HG03521 (cell line): ENCODE data around the gene LIPI.
A peak's percentile ranks its signal among the peaks of the same experiment; 100 is the strongest.
"Not testable (repeated sequence)": the region's sequence is repeated elsewhere in the genome, so short reads cannot be mapped to it uniquely, and the experiment has no call there.

ENCODE experiments used
- ATAC-seq: cut with Tn5 transposase; IDR thresholded peaks from one replicate; pipeline ENCODE4 v1.9.1; 2021; ENCODE audit warnings: mild to moderate bottlenecking, moderate library complexity; ENCODE audit not compliant: unreplicated experiment

Gene LIPI

DNA sequence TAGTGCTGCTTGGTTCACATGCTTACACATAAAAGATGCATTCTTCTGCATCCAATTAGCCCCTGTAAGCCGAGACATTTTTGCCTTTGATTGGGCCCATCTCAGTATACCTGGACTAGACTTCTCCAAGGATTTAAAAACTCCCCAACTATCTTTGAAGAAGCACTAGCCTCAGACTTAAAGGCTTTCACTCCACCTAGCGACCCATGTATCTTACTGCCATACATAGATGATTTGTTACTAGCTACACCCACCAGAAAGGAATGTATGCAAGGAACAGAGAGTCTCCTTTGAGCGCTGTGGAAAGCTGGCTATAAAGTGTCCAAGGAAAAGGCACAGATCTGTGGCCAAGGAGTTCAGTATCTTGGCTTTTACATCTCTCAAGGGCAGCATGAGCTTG is 91.7 kb downstream of the LIPI start:
- no peak for ATAC-seq

DNA sequence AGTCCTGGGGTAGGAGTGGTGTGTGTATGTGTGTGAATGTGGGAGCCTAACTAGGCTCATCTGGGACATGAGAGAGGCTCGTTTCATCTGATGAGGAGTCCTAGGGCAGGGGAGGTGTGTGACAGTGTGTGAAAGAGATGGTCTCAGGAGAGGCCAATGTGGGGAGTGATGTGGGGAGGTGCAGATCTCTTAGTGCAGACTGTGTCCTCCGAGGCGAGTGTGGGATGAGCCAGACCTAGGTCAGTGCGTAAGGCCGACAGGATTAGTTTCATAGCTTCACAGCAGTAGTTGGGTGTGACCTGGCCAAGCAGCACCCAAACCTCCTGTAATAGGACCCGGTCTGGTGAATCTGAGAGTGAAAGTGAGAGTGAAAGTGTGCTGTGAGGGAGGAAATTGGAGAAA is 94.7 kb downstream of the LIPI start:
- peak; percentile 65 for ATAC-seq

DNA sequence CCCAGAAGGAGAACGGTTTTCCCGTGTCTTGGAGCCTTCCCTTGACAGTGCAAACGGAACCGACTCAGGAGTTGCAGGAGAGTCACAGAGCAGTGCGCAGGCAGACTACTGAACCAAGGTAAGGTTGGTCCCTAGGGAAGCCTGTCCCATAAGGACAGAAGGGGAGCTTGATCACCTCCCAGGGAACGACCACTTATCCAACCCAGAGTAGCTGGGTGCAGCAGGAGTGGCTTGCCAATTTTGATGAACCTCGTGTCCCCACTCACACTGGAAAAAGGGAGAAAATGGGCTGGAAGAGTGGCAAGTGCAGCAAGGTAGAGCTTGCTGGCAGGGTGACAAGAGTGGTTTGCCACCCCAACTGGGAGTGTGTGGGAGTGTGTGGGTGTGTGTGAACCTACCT is 95.1 kb downstream of the LIPI start:
- no peak for ATAC-seq

DNA sequence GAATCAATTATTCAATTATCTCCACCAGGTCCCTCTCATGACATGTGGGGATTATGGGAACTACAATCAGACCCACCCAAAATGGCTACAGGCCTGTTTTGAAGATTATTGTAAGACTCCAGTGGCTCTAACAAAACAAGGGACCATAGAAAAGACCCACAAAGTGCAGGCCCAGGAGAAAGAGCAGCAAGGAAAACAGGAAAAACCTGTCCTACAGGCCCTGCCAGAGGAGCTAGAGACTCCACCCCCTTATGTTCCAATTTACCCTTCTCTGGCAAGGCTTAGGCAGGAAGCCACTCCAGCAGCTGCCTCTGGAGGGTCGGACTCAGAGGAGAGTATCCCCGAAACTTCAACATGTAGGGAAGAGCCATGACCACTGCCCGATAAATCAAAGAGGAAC is 96.5 kb downstream of the LIPI start:
- ATAC-seq, result no peak

DNA sequence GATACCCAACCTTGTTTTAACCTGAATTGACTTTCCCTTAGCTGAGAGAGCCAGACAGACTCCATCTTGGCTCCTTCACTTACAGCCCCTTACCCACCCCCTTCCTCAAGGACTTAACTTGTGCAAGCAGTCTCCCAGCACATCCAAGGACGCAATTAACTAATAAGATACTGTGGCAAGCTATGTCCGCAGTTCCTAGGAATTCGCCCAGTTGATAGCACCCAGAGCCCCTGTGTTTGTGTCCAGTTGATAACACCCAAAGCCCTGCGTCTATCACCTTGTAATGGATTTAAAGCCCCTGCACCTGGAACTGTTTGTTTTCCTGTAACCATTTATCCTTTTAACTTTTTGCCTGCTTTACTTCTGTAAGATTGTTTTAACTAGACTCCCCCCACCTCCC is 106.2 kb downstream of the LIPI start:
- not testable (repeated sequence) for ATAC-seq

DNA sequence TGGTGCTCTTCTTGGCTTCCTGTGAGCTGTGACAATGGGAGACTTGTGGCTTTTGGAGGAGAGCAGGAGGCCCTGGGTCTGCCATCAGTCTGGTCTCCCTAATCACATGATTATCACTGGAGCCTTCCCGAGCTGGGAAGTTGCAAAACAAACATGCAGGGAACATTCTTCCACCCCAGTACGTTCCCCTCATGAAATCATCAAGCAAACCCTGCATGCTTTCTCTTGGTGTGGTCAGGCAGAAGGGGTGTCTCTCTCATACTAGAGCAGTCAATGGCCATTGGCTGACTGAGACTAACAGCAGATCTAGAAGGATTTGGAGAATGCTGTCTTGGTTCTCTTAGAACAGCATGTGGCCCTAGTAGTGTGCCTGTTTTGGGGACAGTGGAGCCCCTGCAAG is 111.2 kb downstream of the LIPI start:
- no peak for ATAC-seq

DNA sequence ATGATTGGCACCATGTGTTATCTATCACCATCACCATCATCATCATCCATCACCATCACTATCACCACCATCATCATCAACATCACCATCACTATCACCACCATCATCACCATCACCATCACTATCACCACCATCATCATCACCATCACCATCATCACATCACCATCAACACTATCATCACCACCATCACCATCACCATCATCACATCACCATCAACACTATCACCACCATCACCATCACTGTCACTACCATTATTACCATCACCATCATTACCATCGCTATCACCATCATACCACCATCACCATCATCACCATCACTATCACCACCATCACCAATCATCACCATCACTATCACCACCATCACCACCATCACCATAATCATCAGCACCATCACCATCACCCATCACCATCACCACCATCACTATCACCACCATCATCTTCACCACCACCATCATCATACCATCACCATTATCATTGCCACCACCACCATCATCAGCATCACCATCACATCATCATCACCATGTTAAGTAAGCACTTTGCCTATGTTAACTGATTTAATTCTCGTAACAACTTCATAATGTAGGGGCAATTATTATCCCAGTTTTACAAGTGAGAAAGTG is 112.8 kb downstream of the LIPI start:
- ATAC-seq, result no peak

DNA sequence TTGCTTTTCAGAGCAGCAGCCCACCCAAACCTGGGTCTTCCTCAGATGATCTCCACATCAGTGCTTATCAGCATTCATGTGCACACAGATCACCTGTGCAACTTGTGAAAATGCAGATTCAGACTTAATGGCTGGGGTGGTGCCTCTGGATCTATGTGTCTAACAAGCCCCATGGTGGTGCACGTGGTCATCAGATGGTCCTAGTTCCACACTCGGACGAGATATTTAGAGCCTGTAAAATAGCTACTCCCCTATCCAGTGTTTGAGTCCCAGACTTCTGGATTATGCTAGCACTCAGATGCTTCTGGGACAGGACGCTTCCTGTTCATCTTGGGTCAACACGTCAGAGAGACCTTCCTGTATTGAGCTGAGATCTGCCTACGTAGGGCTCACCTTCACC is 114.2 kb downstream of the LIPI start:
- ATAC-seq, result no peak

DNA sequence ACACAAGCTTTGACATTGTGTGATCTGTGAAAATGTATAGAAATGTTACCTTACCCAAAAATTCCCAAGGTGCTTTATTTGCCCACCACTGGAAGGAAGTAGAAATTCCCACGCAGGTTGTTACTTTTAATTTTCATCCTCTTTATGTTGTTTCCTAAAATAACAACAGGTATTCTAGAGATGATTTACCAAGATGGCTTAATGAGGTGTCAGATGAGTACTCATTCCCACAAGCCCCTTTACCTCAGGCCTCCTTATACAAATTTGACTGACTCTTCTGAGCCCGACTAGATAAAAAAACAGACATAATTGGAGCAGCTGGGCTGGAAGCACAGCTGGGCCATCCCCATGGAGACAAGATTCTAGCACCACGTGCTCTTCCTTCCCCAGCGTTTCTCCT is 114.6 kb downstream of the LIPI start:
- ATAC-seq, result no peak

DNA sequence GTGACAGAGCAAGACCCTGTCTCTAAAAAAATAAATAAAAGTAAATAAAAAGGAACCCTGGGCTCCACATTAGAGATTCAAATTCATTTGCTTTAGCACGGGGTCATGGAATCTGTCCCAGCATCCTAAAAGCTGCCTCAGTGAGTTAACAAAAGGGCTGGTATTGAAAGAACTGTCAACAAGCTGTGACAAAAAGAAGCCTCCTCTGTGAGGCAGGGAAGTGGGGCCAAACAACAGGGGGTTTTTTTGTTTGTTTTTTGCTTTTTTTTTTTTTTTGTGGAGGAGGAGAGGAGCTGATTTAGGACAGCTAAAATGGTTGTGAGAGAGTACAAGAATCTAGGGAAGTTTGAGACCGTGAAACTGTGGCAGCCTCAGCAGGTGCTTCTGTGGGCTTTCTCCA is 115.7 kb downstream of the LIPI start:
- ATAC-seq, result no peak

DNA sequence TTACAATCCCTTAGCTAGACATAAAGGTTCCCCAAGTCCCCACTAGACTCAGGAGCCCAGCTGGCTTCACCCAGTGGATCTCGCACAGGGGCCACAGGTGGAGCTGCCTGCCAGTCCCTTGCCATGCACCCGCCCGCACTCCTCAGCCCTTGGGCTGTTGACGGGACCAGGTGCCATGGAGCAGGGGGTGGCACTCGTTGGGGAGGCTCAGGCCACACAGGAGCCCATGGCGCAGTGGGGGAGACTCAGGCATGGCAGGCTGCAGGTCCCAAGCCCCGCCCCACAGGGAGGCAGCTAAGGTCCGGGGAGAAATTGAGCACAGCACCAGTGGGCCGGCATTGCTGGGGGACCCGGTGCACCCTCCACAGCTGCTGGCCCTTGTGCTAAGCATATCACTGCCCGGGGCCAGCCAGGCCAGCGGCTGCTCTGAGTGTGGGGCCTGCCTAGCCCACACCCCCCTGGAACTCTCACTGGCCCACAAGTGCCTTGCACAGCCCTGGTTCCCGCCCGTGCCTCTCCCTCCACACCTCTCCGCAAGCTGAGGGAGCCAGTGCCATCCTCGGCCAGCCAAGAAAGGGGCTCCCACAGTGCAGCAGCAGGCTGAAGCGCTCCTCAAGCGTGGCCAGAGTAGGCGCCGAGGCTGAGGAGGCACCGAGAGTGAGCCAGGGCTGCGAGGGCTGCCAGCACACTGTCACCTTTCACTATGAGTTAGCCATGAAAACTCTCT is 117.8 kb downstream of the LIPI start:
- ATAC-seq, result no peak

DNA sequence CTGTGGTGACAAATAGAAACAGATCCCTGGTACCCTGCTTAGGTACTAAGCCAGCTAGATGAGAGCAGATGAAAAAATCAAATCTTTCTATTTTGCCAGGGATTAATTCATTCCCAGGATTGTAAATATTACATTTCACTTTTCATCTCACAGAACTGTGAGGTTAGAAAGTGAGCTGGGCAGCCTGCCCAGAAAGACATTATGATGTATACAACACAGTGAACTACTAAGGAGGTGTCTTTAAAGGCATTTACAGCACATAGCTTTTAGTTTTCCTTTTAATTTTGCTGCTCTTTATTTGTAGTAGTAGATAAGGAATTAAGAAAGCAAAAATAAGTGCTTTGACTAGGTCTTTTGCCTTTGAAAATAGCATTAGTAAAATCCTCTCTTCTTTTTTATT is 120.6 kb downstream of the LIPI start:
- not testable (repeated sequence) for ATAC-seq

DNA sequence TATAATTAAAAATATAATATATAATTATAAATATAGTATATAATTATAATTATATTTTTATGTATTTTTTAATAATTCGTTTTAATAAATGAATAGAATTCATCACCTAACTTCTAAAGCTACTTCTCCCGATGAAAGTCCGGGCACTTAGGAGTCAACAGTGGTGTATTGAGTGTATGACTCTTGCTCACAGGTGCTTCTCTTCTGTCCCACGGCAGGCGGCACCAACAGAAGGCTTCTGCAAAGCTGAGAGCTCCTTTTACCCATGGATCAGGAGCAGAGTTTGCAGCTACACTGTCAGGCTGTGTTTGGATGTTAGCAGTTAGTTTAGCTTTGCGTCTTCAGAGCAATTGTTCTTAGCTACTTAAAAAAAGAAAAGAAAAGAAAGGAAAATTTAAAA is 122.4 kb downstream of the LIPI start:
- no peak for ATAC-seq

DNA sequence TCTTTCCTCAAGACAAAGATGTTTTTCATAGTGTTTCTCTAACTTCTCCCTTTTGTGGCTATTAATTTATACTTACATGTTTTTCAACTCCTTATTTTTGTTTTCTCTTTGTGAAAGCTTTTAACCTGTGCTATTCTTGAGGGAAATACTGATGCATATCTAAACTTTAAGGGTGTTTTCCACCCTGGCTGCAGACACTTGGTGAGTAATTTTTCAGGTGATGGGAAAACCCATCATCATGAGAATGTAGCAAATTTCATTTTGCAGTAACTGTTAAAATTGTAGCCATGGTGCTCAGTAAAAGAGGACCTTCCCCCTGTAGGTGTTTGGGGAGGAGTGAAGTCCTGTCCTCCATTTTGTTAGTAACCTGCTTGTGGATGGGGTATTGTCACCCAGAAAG is 124.2 kb downstream of the LIPI start:
- ATAC-seq, result no peak

DNA sequence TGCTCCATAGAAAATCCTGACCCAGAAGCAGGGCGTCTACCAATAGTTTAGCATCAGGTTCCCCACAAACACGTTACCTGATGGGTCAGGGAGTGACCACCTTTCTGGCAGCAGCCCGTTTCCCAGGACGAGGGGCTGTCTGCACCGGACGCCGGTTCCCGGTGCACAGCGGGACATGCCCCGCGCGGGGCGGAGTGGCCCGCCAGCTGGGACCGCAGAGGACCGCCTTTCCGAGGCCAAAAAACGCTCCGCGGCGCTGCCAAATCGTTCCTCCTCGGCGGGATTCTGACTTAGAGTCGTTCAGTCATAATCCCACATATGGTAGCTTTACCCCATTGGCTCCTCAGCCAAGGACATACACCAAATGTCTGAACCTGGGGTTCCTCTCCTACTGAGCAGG is 126.1 kb downstream of the LIPI start:
- no peak for ATAC-seq

DNA sequence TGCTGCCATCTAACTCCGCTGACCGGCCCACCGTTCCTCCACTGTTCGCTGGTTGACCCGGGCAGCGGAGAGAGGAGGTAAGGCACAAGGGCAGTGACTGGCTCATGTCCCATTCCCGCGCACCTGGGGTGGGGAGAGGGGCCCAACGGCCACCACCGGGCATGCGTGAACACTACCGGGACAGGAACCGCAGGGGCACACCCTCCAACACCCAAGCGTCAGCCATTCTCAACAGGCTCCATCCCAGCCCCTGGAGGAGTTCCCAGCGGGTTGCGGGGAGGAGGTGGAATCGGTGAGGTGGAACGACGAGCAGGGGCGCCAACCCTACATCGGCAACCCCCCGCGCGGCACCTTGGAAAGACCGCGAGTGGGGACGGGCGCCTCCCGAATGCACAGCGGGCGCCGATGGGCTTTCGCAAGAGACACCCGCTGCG is 126.7 kb downstream of the LIPI start:
- ATAC-seq, result no peak

DNA sequence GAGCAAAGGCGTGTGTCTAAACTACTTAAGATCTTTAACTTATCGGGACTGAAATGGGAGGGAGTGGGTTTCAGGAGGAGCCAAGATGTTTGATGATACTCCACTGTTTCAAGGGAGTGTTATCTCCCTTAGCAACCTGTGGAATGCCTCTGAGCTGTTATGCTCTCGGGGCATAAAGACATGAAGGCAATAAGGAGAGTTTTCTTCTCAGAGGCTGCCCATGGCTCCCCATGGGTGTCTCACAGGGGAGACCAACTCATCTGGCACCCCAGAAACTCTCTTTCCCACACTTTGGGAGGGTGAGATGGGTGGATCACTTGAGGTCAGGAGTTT is 130.0 kb downstream of the LIPI start:
- ATAC-seq, result no peak

DNA sequence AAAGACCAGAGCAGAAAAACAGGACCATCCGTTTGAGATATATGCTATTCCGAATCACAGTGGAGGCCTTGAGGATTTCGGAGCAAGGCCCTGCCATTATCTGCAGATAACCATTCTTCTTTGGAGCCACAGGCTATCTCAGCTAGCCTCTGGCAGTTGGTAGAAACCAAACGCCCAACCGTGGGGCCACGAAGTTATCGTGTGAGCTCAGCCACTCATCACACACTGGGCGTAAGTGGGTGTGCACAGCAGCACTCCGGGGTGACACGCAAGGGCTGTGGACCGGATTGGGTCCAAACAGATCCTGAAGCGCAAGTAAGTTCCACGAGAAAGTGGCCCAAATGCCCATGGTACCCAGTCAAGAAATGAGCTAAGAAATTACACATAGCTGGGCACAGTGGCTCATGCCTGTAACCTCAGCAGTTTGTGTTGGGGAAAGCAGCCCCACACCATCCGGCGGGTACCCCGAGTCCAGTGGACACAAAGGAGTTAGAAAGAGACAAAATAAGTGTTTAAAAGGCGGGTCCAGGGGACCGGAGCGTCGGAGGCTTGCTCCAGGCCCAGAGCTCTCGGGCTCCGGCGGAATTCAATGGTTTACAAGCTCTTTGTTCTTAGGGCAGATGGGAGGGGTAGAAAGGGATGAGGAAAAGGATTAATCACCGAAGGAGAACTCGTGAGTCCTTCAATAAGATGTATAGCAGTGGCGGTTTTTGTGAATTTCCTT is 130.6 kb downstream of the LIPI start:
- no peak for ATAC-seq

DNA sequence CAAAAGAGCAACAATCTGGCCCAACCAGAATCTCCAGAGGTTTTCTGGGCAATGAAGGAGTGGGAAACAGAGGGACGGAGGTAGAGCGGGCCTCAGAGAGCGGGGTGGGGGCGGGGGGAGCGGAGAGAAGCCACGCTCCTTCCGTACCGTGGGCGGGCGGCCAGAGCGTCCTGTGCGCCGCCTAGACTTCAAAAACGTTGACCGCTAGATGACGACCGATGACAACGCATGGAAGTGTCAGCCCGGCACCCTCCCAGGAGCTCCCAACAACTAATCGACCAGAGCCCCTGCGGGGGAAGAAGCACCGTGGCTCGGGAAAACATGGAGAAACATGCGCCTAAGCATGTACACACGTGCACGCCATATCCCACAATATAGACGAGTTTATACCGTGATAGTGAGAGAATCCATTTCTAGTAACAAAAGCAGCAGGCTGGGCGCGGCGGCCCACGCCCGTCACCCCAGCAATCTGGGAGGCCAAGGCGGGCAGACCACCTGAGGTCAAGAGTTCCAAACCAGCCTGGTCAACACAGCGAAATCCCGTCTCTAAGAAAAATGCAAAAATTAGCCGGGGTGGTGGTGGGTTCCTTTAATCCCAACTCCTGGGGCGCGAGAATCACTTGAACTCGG is 131.9 kb downstream of the LIPI start:
- ATAC-seq, result no peak

DNA sequence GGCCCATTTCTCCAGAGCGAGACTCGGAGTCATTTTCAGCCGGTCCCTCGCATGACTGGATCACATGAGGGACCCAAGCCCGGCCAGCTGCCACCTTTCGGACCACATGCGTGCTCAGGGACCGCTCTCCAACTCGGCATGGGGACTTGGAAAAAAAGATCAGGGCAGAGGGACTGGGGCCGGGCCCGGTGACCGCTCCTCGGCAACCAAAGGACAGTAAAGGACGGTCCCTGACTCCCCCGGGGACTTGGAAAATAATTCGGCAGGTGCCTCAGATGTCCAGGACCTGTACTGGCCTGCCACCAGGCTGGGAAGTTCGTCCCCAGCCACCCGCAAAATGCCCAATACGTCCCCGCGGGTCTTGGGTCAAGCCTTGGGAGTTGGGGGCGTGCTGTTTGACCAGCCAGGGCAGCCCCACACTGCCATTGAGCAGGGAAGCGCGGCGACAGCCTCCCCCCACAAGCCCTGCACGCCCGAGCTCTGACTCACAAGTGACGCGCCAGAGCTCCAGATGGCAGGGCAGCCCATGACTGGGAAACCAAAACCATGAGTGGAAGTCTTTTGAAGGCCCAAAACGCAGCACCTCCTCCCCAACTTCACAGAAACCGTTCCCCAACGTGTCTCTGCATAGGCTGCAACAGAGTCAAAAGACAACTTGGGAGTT is 134.5 kb downstream of the LIPI start:
- peak; percentile 92 for ATAC-seq
